WTC11 (cell line): ENCODE results near the gene WNK1. TPM values are rescaled to one million over a fixed set of nuclear protein-coding genes. Genes with fewer than 3 reads are reported as not detected.

Experiments
- ATF1 ChIP-seq: sonication (generic); formaldehyde crosslinking; IDR thresholded peaks from 2 replicates; pipeline ENCODE4 v1.8.1; 2023; ENCODE audit warnings: mild to moderate bottlenecking, moderate library complexity, missing genetic modification reagents
- ATF6 ChIP-seq: sonication (generic); formaldehyde crosslinking; IDR thresholded peaks from 2 replicates; pipeline ENCODE4 v1.8.1; 2023; ENCODE audit warnings: mild to moderate bottlenecking, missing genetic modification reagents
- CBFB ChIP-seq: sonication (generic); formaldehyde crosslinking; IDR thresholded peaks from 2 replicates; pipeline ENCODE4 v1.8.1; 2022; ENCODE audit warnings: mild to moderate bottlenecking, low read depth, missing genetic modification reagents
- CREM ChIP-seq: sonication (generic); formaldehyde crosslinking; IDR thresholded peaks from 2 replicates; pipeline ENCODE4 v1.8.1; 2022; ENCODE audit warnings: mild to moderate bottlenecking, missing genetic modification reagents, moderate library complexity
- E2F1 ChIP-seq: sonication (generic); formaldehyde crosslinking; IDR thresholded peaks from 2 replicates; pipeline ENCODE4 v1.8.0; 2022; ENCODE audit warnings: mild to moderate bottlenecking, missing genetic modification reagents
- ELF4 ChIP-seq: sonication (generic); formaldehyde crosslinking; IDR thresholded peaks from 2 replicates; pipeline ENCODE4 v1.8.1; 2022; ENCODE audit warnings: low read depth, mild to moderate bottlenecking, moderate library complexity, missing genetic modification reagents
- ERG ChIP-seq: fragments of 250-450 bp; sonication (Bioruptor Pico); IDR thresholded peaks from 2 replicates; pipeline ENCODE4 v1.8.0; 2021; ENCODE audit warnings: mild to moderate bottlenecking
- ETV6 ChIP-seq: sonication (generic); formaldehyde crosslinking; IDR thresholded peaks from 2 replicates; pipeline ENCODE4 v1.8.1; 2022; ENCODE audit warnings: mild to moderate bottlenecking, missing genetic modification reagents
- FOXJ3 ChIP-seq: sonication (generic); formaldehyde crosslinking; IDR thresholded peaks from 2 replicates; pipeline ENCODE4 v1.9.0; 2021; ENCODE audit warnings: missing genetic modification reagents, mild to moderate bottlenecking, borderline replicate concordance
- FOXK1 ChIP-seq: sonication (generic); formaldehyde crosslinking; IDR thresholded peaks from 2 replicates; pipeline ENCODE4 v1.8.0; 2022; ENCODE audit warnings: mild to moderate bottlenecking, moderate library complexity, missing genetic modification reagents
- FOXP1 ChIP-seq: sonication (generic); formaldehyde crosslinking; IDR thresholded peaks from 2 replicates; pipeline ENCODE4 v1.8.0; 2022; ENCODE audit warnings: missing genetic modification reagents, mild to moderate bottlenecking, moderate library complexity, borderline replicate concordance
- FOXP4 ChIP-seq: sonication (generic); formaldehyde crosslinking; IDR thresholded peaks from 2 replicates; pipeline ENCODE4 v1.8.0; 2022; ENCODE audit warnings: mild to moderate bottlenecking, missing genetic modification reagents
- GTF2I ChIP-seq: fragments of 250-450 bp; sonication (Bioruptor Pico); conservative IDR thresholded peaks from 2 replicates; pipeline ENCODE4 v1.4.0; 2021; ENCODE audit warnings: mild to moderate bottlenecking
- HMGXB4 ChIP-seq: sonication (generic); formaldehyde crosslinking; IDR thresholded peaks from 2 replicates; pipeline ENCODE4 v1.8.1; 2023; ENCODE audit warnings: mild to moderate bottlenecking, moderate library complexity, missing genetic modification reagents
- IRF2 ChIP-seq: sonication (generic); formaldehyde crosslinking; IDR thresholded peaks from 2 replicates; pipeline ENCODE4 v1.8.0; 2022; ENCODE audit warnings: low read depth, missing genetic modification reagents, borderline replicate concordance
- KAT7 ChIP-seq: sonication (generic); formaldehyde crosslinking; IDR thresholded peaks from 2 replicates; pipeline ENCODE4 v1.8.1; 2023; ENCODE audit warnings: missing genetic modification reagents, mild to moderate bottlenecking, borderline replicate concordance
- NFE2L1 ChIP-seq: sonication (generic); formaldehyde crosslinking; IDR thresholded peaks from 2 replicates; pipeline ENCODE4 v1.8.1; 2023; ENCODE audit warnings: missing genetic modification reagents
- NR1H2 ChIP-seq: sonication (generic); formaldehyde crosslinking; IDR thresholded peaks from 2 replicates; pipeline ENCODE4 v1.9.0; 2021; ENCODE audit warnings: mild to moderate bottlenecking, moderate library complexity, missing genetic modification reagents
- NR2C2 ChIP-seq: sonication (generic); formaldehyde crosslinking; IDR thresholded peaks from 2 replicates; pipeline ENCODE4 v1.8.0; 2022; ENCODE audit warnings: mild to moderate bottlenecking, missing genetic modification reagents
- NR3C1 ChIP-seq: sonication (generic); formaldehyde crosslinking; conservative IDR thresholded peaks from 2 replicates; pipeline ENCODE4 v1.8.1; 2023; ENCODE audit warnings: low read depth, mild to moderate bottlenecking, missing genetic modification reagents
- PRRX2 ChIP-seq: fragments of 250-450 bp; sonication (Bioruptor Pico); IDR thresholded peaks from 2 replicates; pipeline ENCODE4 v1.8.0; 2021; ENCODE audit warnings: mild to moderate bottlenecking
- SP1 ChIP-seq: sonication (generic); formaldehyde crosslinking; conservative IDR thresholded peaks from 2 replicates; pipeline ENCODE4 v1.8.1; 2022; ENCODE audit warnings: missing genetic modification reagents
- TEAD1 ChIP-seq: sonication (generic); formaldehyde crosslinking; IDR thresholded peaks from 2 replicates; pipeline ENCODE4 v1.8.0; 2022; ENCODE audit warnings: mild to moderate bottlenecking, missing genetic modification reagents
- USF1 ChIP-seq: sonication (generic); formaldehyde crosslinking; IDR thresholded peaks from 2 replicates; pipeline ENCODE4 v1.8.0; 2022; ENCODE audit warnings: mild to moderate bottlenecking, missing genetic modification reagents
- ZBTB21 ChIP-seq: sonication (generic); formaldehyde crosslinking; IDR thresholded peaks from 2 replicates; pipeline ENCODE4 v1.8.1; 2023; ENCODE audit warnings: mild to moderate bottlenecking, missing genetic modification reagents, borderline replicate concordance
- ZBTB43 ChIP-seq: sonication (generic); formaldehyde crosslinking; IDR thresholded peaks from 2 replicates; pipeline ENCODE4 v1.8.1; 2023; ENCODE audit warnings: mild to moderate bottlenecking, missing genetic modification reagents
- ZNF219 ChIP-seq: sonication (generic); formaldehyde crosslinking; IDR thresholded peaks from 2 replicates; pipeline ENCODE4 v1.8.0; 2023; ENCODE audit warnings: missing genetic modification reagents, mild to moderate bottlenecking, borderline replicate concordance
- ZNF232 ChIP-seq: sonication (generic); formaldehyde crosslinking; IDR thresholded peaks from 2 replicates; pipeline ENCODE4 v1.8.0; 2022; ENCODE audit warnings: mild to moderate bottlenecking, missing genetic modification reagents
- ZNF263 ChIP-seq: sonication (generic); formaldehyde crosslinking; IDR thresholded peaks from 2 replicates; pipeline ENCODE4 v1.8.1; 2022; ENCODE audit warnings: low read depth, mild to moderate bottlenecking, moderate library complexity, missing genetic modification reagents
- ZNF396 ChIP-seq: fragments of 250-450 bp; sonication (Bioruptor Pico); IDR thresholded peaks from 2 replicates; pipeline ENCODE4 v1.8.0; 2021; ENCODE audit warnings: mild to moderate bottlenecking, moderate library complexity, borderline replicate concordance
- total RNA-seq: library from RNA; stranded (reverse); gene quantifications from 3 replicates; pipeline ENCODE4 v1.2.3, GENCODE V29; 2021

Gene WNK1
- total RNA-seq, 1 experiment from 2014 or later = 118 TPM

GRCh38 chr12:751192-751998, 984 bp upstream of the WNK1 start (continued):
- no peak for TF ChIP-seq FOXP4
- no peak for TF ChIP-seq ZNF232 (CRISPR knock-in tag)
- TF ChIP-seq ZNF263 (CRISPR knock-in tag) = no peak
- no peak for TF ChIP-seq ATF1 (CRISPR knock-in tag)
- TF ChIP-seq CREM (CRISPR knock-in tag) = no peak
- 0 out of 2 replicates have a peak, but pooled peaks have one; percentile 21 for TF ChIP-seq ZBTB43 (CRISPR knock-in tag)
- no peak for TF ChIP-seq CBFB (CRISPR knock-in tag)
- no peak for TF ChIP-seq NR2C2 (CRISPR knock-in tag)
- TF ChIP-seq HMGXB4 (CRISPR knock-in tag) = peak; percentile 68; the same call in 1 of the 2 replicates
- peak; percentile 71 for TF ChIP-seq SP1 (CRISPR knock-in tag)
- peak; percentile 25; the same call in 1 of the 2 replicates for TF ChIP-seq ETV6 (CRISPR knock-in tag)
- no peak for TF ChIP-seq ATF6 (CRISPR knock-in tag)
- TF ChIP-seq NFE2L1 (CRISPR knock-in tag) = peak; percentile 62; the same call in 1 of the 2 replicates
- TF ChIP-seq ERG (CRISPR knock-in tag) = no peak
- no peak for TF ChIP-seq ZNF396
- peak; percentile 84; the same call in 1 of the 2 replicates for TF ChIP-seq TEAD1 (CRISPR knock-in tag)
- TF ChIP-seq ZNF219 (CRISPR knock-in tag) = no peak
- TF ChIP-seq ELF4 (CRISPR knock-in tag) = no peak
- peak; percentile 82; the same call in 1 of the 2 replicates for TF ChIP-seq ZBTB21 (CRISPR knock-in tag)
- peak; percentile 81 for TF ChIP-seq FOXP1
- 0 out of 2 replicates have a peak, but pooled peaks have one; percentile 25 for TF ChIP-seq E2F1
- TF ChIP-seq FOXK1 = peak; percentile 47; the same call in 1 of the 2 replicates
- TF ChIP-seq NR1H2 (CRISPR knock-in tag) = no peak
- TF ChIP-seq FOXJ3 (CRISPR knock-in tag) = no peak
- TF ChIP-seq IRF2 (CRISPR knock-in tag) = no peak
- TF ChIP-seq PRRX2 (CRISPR knock-in tag) = no peak
- 0 out of 2 replicates have a peak, but pooled peaks have one; percentile 34 for TF ChIP-seq KAT7
- TF ChIP-seq USF1 (CRISPR knock-in tag) = peak; percentile 45; the same call in 1 of the 2 replicates
- no peak for TF ChIP-seq NR3C1
- no peak for TF ChIP-seq GTF2I (CRISPR knock-in tag)
